SK-N-SH (cell line): ENCODE data around the gene PPP2R5E. TPM values are rescaled to one million over a fixed set of nuclear protein-coding genes. Genes with fewer than 3 reads are reported as not detected.

ENCODE experiments used
- CTCF ChIA-PET: fragments of 300-600, 350-600 bp; formaldehyde crosslinking; extraction: SDS; loops from one replicate; lab custom pipeline; 2021; lab: Yijun Ruan, JAX
- POLR2A ChIA-PET: fragments of 350-600 bp; sonication (Branson Sonifier 250); formaldehyde crosslinking; extraction: SDS; loops from one replicate; lab custom pipeline; 2020; ENCODE audit warnings: antibody characterized with exemption, inconsistent platforms; lab: Yijun Ruan, JAX
- DNase-seq: peaks from one replicate; pipeline ENCODE4 v3.0.0; 2012
- H2AFZ ChIP-seq: fragments of 200-600 bp; sonication (generic); 2 replicates; pipeline ENCODE4 v1.8.1; 2016; ENCODE audit warnings: antibody characterized with exemption, mild to moderate bottlenecking, low read depth
- H3F3A ChIP-seq: fragments of 200-600 bp; sonication (generic); replicated peaks from 2 replicates; pipeline ENCODE3; 2016; ENCODE audit warnings: antibody characterized with exemption, mild to moderate bottlenecking; ENCODE audit not compliant: insufficient read depth
- H3K27ac ChIP-seq, 2 experiments: fragments of 200-500 bp in 1 of 2; fragments of 200-600 bp in 1 of 2; sonication (Bioruptor generic) in 1 of 2; sonication (generic), shearing (Covaris generic) in 1 of 2; 2 replicates each; pipeline versions ENCODE4 v1.5.1 to v1.6.1; 2014 to 2016; ENCODE audit warnings: low read depth in 2 of 2, inconsistent platforms in 1 of 2, low read length in 1 of 2, mild to moderate bottlenecking in 1 of 2, mixed read lengths in 1 of 2
- H3K27me3 ChIP-seq: fragments of 200-600 bp; sonication (generic), shearing (Covaris generic); 2 replicates; pipeline ENCODE4 v1.6.1; 2016; ENCODE audit warnings: mixed run types; ENCODE audit not compliant: insufficient read depth
- H3K36me3 ChIP-seq, 2 experiments: fragments of 200-500 bp in 1 of 2; fragments of 200-600 bp in 1 of 2; sonication (Bioruptor generic) in 1 of 2; sonication (generic) in 1 of 2; replicated peaks in 1 of 2; 2 replicates each; pipeline versions ENCODE3 to v1.5.1; 2014 to 2016; ENCODE audit warnings: low read length in 1 of 2, mild to moderate bottlenecking in 1 of 2; ENCODE audit not compliant: insufficient read depth in 2 of 2, control insufficient read depth in 1 of 2
- H3K4me1 ChIP-seq, 2 experiments: fragments of 200-500 bp in 1 of 2; fragments of 200-600 bp in 1 of 2; sonication (Bioruptor generic) in 1 of 2; sonication (generic), shearing (Covaris generic) in 1 of 2; 2 replicates each; pipeline versions ENCODE4 v1.5.1 to v1.6.1; 2014 to 2016; ENCODE audit warnings: low read depth in 1 of 2, low read length in 1 of 2, mixed run types in 1 of 2; ENCODE audit not compliant: insufficient read depth in 2 of 2, control insufficient read depth in 1 of 2
- H3K4me2 ChIP-seq: fragments of 200-600 bp; sonication (generic), shearing (Covaris generic); 2 replicates; pipeline ENCODE4 v1.6.1; 2017; ENCODE audit warnings: mixed run types
- H3K4me3 ChIP-seq, 2 experiments: fragments of 200-500 bp in 1 of 2; fragments of 200-600 bp in 1 of 2; sonication (Bioruptor generic) in 1 of 2; sonication (generic), shearing (Covaris generic) in 1 of 2; 2 replicates each; pipeline versions ENCODE4 v1.5.1 to v1.8.1; 2014 to 2016; ENCODE audit warnings: low read depth in 2 of 2, inconsistent platforms in 1 of 2, low read length in 1 of 2, mild to moderate bottlenecking in 1 of 2, mixed read lengths in 1 of 2, moderate library complexity in 1 of 2
- H3K79me2 ChIP-seq: fragments of 200-600 bp; sonication (generic); 2 replicates; pipeline ENCODE4 v1.8.1; 2017; ENCODE audit warnings: mild to moderate bottlenecking; ENCODE audit not compliant: insufficient read depth
- H3K9ac ChIP-seq: fragments of 200-600 bp; sonication (generic); 2 replicates; pipeline ENCODE4 v1.6.1; 2017; ENCODE audit warnings: mixed run types
- H3K9me2 ChIP-seq: fragments of 200-600 bp; sonication (generic); 2 replicates; pipeline ENCODE4 v1.6.1; 2017; ENCODE audit warnings: mixed run types
- H3K9me3 ChIP-seq: fragments of 200-600 bp; sonication (generic); 2 replicates; pipeline ENCODE4 v1.6.1; 2017; ENCODE audit warnings: mixed run types, mild to moderate bottlenecking, moderate library complexity
- H4K20me1 ChIP-seq: fragments of 200-600 bp; sonication (generic); 2 replicates; pipeline ENCODE4 v1.6.1; 2017; ENCODE audit warnings: mild to moderate bottlenecking, mixed run types; ENCODE audit not compliant: insufficient read depth
- ELF1 ChIP-seq: IDR thresholded peaks from 2 replicates; pipeline ENCODE4 v1.4.0; 2012
- EP300 ChIP-seq, 2 experiments: IDR thresholded peaks; 2 replicates each; pipeline versions ENCODE4 v1.4.0 to v1.6.1; 2012; ENCODE audit warnings: borderline replicate concordance in 1 of 2, low read depth in 1 of 2, low read length in 1 of 2
- FOSL2 ChIP-seq: IDR thresholded peaks from 2 replicates; pipeline ENCODE4 v1.4.0; 2012; ENCODE audit warnings: low read depth, mild to moderate bottlenecking, moderate library complexity, borderline replicate concordance
- FOXJ3 ChIP-seq: sonication (generic); formaldehyde crosslinking; IDR thresholded peaks from 2 replicates; pipeline ENCODE4 v1.5.1; 2020; ENCODE audit warnings: mild to moderate bottlenecking, missing genetic modification reagents
- GABPA ChIP-seq: IDR thresholded peaks from 2 replicates; pipeline ENCODE4 v1.4.0; 2012; ENCODE audit warnings: low read depth, mild to moderate bottlenecking
- GATA2 ChIP-seq: sonication (generic); formaldehyde crosslinking; IDR thresholded peaks from 2 replicates; pipeline ENCODE4 v1.5.0; 2020; ENCODE audit warnings: mild to moderate bottlenecking, missing genetic modification reagents
- JUND ChIP-seq: IDR thresholded peaks from 2 replicates; pipeline ENCODE4 v1.4.0; 2012
- MXI1 ChIP-seq: IDR thresholded peaks from 2 replicates; pipeline ENCODE4 v1.6.1; 2012; ENCODE audit warnings: mild to moderate bottlenecking, low read depth, low read length, improper control_type of control experiment
- NFIC ChIP-seq: IDR thresholded peaks from 2 replicates; pipeline ENCODE4 v1.4.0; 2012; ENCODE audit warnings: borderline replicate concordance
- NRF1 ChIP-seq: IDR thresholded peaks from 2 replicates; pipeline ENCODE4 v1.6.1; 2012; ENCODE audit warnings: low read depth, mild to moderate bottlenecking, low read length
- POLR2AphosphoS5 ChIP-seq: IDR thresholded peaks from 2 replicates; pipeline ENCODE4 v1.6.1; 2012; ENCODE audit warnings: low read depth, low read length
- RCOR1 ChIP-seq: fragments of 150-350 bp; IDR thresholded peaks from 2 replicates; pipeline ENCODE4 v1.6.1; 2017; ENCODE audit warnings: antibody characterized with exemption, low read length
- RFX5 ChIP-seq: IDR thresholded peaks from 2 replicates; pipeline ENCODE4 v1.6.1; 2012; ENCODE audit warnings: mild to moderate bottlenecking, improper control_type of control experiment, low read length
- RXRA ChIP-seq: IDR thresholded peaks from 2 replicates; pipeline ENCODE4 v1.4.0; 2012; ENCODE audit warnings: low read depth, mild to moderate bottlenecking, borderline replicate concordance
- SIN3A ChIP-seq: IDR thresholded peaks from 2 replicates; pipeline ENCODE4 v1.6.1; 2012; ENCODE audit warnings: low read depth, mild to moderate bottlenecking, low read length, moderate library complexity, borderline replicate concordance
- SMC3 ChIP-seq: IDR thresholded peaks from 2 replicates; pipeline ENCODE4 v1.6.1; 2012; ENCODE audit warnings: low read depth, low read length, improper control_type of control experiment
- TCF12 ChIP-seq: IDR thresholded peaks from 2 replicates; pipeline ENCODE4 v1.4.0; 2012
- YY1 ChIP-seq: IDR thresholded peaks from 2 replicates; pipeline ENCODE4 v1.4.0; 2012; ENCODE audit warnings: low read depth, mild to moderate bottlenecking
- WGBS: methylation state at CpG from one replicate; pipeline ENCODE4 v1.1.6; 2017; ENCODE audit warnings: low lambda C conversion rate; 5-methylcytosine and 5-hydroxymethylcytosine counted together
- polyA plus RNA-seq, 3 experiments: library from polyadenylated mRNA; depleted of rRNA; stranded (reverse); fragments of >200 nt; gene quantifications; 2 replicates each; pipeline ENCODE4 v1.2.3, GENCODE V29; 2012
- TF ChIP-seq, protein P1 (sequence below): fragments of 150-350 bp; IDR thresholded peaks from 2 replicates; pipeline ENCODE4 v1.6.1; 2016; ENCODE audit warnings: mild to moderate bottlenecking, low read depth, low read length
- TF ChIP-seq, protein P2 (sequence below): fragments of 200-600 bp; sonication (generic); IDR thresholded peaks from 2 replicates; pipeline ENCODE4 v1.6.1; 2017; ENCODE audit warnings: antibody characterized with exemption, mild to moderate bottlenecking, moderate library complexity
- TF ChIP-seq, protein P3 (sequence below): IDR thresholded peaks from 2 replicates; pipeline ENCODE4 v1.6.1; 2012; ENCODE audit warnings: mild to moderate bottlenecking, low read depth, low read length, moderate library complexity
- TF ChIP-seq, protein P4 (sequence below): IDR thresholded peaks from 2 replicates; pipeline ENCODE4 v1.4.0; 2012; ENCODE audit warnings: low read depth

Gene PPP2R5E
- polyA plus RNA-seq, 1 of the 3 experiments (the other 2 are of a cell fraction) = 4.4 TPM

DNA sequence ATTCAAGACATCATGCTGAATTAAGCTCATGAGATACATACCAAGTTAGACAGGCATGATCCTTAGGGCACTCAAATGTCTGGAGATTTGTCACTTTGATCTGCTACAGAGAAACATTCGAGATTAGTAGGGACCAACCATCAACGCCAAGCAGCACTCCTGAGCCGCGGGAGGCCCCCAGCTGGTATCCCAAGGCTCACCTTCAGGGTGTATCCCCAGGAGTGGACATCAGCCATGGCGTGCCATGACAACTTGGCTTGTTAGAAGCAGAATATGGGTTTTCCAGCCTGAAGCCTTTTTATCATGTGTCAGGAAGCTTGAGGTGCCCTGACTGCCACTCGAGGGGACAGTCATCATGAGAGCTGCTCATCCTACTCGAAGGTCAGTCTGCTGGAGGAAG is 185.3 kb downstream of the PPP2R5E start:
- CTCF ChIA-PET = no interaction called here

DNA sequence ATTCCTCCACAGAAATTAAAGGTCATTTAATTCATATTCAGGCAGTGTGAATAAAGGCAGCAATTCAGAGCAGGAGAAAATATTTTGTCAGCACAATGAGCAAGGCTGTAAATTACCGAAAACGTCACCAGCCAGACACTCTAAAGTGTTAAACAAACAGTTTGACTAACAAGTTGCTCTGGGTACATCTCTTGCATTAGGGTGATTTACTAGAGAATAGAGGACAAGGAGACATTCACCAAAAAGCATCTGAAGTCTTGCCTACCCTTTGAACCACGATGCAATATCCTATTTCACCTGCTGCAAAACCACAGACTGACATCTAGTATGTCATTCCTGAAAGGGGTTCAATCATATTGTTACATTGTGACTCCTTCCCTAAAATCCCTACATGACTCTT is 197.4 kb downstream of the PPP2R5E start:
- Histone ChIP-seq H3K9ac (no peak overlapping the region), H3K79me2 (no peaks in the 10 kb centered on the region), H3K9me2 (no peaks in the 10 kb centered on the region), H3K36me3 (no peaks in the 10 kb centered on the region), H3K27me3 (no peaks in the 10 kb centered on the region), H3K4me2 (no peak overlapping the region), H3K4me3 (no peak overlapping the region), H3F3A (peaks cover 5% of the 10 kb centered on the region), H3K4me1 (peaks cover 0 to 9% of the 10 kb centered on the region in 2 experiments; a peak in 1 of 4 replicates), H3K9me3 (no peaks in the 10 kb centered on the region), H4K20me1 (no peaks in the 10 kb centered on the region), H3K27ac (no peak overlapping the region), H2AFZ (no peak overlapping the region)
- ChIA-PET POLR2A (no interaction called here), CTCF (interaction anchor here (1.0 kb wide), 1 partner anchor 171 kb away, joined by 3 read pairs; no protein-coding TSS in a partner anchor)
- DNase-seq = no peak
- WGBS = 42% methylated on average over 3 of the region's 3 CpGs
- TF ChIP-seq, protein P1, sequence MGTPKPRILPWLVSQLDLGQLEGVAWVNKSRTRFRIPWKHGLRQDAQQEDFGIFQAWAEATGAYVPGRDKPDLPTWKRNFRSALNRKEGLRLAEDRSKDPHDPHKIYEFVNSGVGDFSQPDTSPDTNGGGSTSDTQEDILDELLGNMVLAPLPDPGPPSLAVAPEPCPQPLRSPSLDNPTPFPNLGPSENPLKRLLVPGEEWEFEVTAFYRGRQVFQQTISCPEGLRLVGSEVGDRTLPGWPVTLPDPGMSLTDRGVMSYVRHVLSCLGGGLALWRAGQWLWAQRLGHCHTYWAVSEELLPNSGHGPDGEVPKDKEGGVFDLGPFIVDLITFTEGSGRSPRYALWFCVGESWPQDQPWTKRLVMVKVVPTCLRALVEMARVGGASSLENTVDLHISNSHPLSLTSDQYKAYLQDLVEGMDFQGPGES = no peak
- TF ChIP-seq YY1 (no peak), GATA2 (CRISPR knock-in tag) (no peak), JUND (no peak), GABPA (no peak), EP300 (IDR thresholded peaks at IDR 0.05; ENCODE audit: borderline replicate concordance in 1 of 2, low read depth in 1 of 2, low read length in 1 of 2) (no peak), SIN3A (no peak)
- TF ChIP-seq, protein P2, sequence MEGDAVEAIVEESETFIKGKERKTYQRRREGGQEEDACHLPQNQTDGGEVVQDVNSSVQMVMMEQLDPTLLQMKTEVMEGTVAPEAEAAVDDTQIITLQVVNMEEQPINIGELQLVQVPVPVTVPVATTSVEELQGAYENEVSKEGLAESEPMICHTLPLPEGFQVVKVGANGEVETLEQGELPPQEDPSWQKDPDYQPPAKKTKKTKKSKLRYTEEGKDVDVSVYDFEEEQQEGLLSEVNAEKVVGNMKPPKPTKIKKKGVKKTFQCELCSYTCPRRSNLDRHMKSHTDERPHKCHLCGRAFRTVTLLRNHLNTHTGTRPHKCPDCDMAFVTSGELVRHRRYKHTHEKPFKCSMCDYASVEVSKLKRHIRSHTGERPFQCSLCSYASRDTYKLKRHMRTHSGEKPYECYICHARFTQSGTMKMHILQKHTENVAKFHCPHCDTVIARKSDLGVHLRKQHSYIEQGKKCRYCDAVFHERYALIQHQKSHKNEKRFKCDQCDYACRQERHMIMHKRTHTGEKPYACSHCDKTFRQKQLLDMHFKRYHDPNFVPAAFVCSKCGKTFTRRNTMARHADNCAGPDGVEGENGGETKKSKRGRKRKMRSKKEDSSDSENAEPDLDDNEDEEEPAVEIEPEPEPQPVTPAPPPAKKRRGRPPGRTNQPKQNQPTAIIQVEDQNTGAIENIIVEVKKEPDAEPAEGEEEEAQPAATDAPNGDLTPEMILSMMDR = no peak

More for the DNA sequence above, 185.3 kb downstream of the PPP2R5E start:
- Histone ChIP-seq H3K27ac (no peak overlapping the region), H3K36me3 (no peaks in the 10 kb centered on the region), H4K20me1 (no peaks in the 10 kb centered on the region), H2AFZ (no peak overlapping the region), H3K9me2 (no peaks in the 10 kb centered on the region), H3K4me2 (no peak overlapping the region), H3K27me3 (no peaks in the 10 kb centered on the region), H3K79me2 (no peaks in the 10 kb centered on the region)
- no peak for DNase-seq
- TF ChIP-seq GABPA (no peak), SMC3 (no peak), FOXJ3 (CRISPR knock-in tag) (no peak), ELF1 (no peak), SIN3A (no peak), RFX5 (no peak), NRF1 (no peak), FOSL2 (no peak), NFIC (no peak), YY1 (no peak), TCF12 (no peak), RCOR1 (no peak), EP300 (IDR thresholded peaks at IDR 0.05; ENCODE audit: borderline replicate concordance in 1 of 2, low read depth in 1 of 2, low read length in 1 of 2) (no peak), POLR2AphosphoS5 (no peak), MXI1 (no peak), RXRA (no peak)
- TF ChIP-seq, protein P1 = no peak
- TF ChIP-seq, protein P3, sequence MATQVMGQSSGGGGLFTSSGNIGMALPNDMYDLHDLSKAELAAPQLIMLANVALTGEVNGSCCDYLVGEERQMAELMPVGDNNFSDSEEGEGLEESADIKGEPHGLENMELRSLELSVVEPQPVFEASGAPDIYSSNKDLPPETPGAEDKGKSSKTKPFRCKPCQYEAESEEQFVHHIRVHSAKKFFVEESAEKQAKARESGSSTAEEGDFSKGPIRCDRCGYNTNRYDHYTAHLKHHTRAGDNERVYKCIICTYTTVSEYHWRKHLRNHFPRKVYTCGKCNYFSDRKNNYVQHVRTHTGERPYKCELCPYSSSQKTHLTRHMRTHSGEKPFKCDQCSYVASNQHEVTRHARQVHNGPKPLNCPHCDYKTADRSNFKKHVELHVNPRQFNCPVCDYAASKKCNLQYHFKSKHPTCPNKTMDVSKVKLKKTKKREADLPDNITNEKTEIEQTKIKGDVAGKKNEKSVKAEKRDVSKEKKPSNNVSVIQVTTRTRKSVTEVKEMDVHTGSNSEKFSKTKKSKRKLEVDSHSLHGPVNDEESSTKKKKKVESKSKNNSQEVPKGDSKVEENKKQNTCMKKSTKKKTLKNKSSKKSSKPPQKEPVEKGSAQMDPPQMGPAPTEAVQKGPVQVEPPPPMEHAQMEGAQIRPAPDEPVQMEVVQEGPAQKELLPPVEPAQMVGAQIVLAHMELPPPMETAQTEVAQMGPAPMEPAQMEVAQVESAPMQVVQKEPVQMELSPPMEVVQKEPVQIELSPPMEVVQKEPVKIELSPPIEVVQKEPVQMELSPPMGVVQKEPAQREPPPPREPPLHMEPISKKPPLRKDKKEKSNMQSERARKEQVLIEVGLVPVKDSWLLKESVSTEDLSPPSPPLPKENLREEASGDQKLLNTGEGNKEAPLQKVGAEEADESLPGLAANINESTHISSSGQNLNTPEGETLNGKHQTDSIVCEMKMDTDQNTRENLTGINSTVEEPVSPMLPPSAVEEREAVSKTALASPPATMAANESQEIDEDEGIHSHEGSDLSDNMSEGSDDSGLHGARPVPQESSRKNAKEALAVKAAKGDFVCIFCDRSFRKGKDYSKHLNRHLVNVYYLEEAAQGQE = no peak
- TF ChIP-seq, protein P4, sequence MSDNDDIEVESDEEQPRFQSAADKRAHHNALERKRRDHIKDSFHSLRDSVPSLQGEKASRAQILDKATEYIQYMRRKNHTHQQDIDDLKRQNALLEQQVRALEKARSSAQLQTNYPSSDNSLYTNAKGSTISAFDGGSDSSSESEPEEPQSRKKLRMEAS = no peak
- TF ChIP-seq, all 33 proteins: peak for 0
- POLR2A ChIA-PET = no interaction called here
- 46% methylated on average over 2 of the region's 7 CpGs for WGBS
- Histone ChIP-seq H3K4me3 (no peak overlapping the region), H3K9ac (no peak overlapping the region), H3K9me3 (no peaks in the 10 kb centered on the region), H3K4me1 (no peaks in the 10 kb centered on the region), H3F3A (no peaks in the 10 kb centered on the region)
